ENCODE results near the gene NMB.
"Not testable (repeated sequence)": the region's sequence is repeated elsewhere in the genome, so short reads cannot be mapped to it uniquely, and the experiment has no call there.

DNA sequence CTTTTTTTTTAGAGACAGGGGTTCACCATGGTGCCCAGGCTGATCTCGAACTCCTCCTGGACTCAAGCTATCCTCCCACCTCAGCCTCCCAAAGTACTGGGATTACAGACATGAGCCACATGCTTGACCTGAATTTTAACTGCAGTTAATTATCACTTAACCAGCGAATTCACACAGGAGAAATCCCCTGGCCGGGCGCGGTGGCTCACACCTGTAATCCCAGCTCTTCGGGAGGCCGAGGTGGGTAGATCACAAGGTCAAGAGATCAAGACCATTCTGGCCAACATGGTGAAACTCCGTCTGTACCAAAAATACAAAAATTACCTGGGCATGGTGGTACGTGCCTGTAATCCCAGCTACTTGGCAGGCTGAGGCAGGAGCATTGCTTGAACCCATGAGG lies 16.1 kb downstream of the NMB start:
- TF ChIP-seq, protein P1, sequence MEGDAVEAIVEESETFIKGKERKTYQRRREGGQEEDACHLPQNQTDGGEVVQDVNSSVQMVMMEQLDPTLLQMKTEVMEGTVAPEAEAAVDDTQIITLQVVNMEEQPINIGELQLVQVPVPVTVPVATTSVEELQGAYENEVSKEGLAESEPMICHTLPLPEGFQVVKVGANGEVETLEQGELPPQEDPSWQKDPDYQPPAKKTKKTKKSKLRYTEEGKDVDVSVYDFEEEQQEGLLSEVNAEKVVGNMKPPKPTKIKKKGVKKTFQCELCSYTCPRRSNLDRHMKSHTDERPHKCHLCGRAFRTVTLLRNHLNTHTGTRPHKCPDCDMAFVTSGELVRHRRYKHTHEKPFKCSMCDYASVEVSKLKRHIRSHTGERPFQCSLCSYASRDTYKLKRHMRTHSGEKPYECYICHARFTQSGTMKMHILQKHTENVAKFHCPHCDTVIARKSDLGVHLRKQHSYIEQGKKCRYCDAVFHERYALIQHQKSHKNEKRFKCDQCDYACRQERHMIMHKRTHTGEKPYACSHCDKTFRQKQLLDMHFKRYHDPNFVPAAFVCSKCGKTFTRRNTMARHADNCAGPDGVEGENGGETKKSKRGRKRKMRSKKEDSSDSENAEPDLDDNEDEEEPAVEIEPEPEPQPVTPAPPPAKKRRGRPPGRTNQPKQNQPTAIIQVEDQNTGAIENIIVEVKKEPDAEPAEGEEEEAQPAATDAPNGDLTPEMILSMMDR (IDR thresholded peaks at IDR 0.05; ENCODE audit: insufficient read depth, low read length): not testable (repeated sequence)
- TF ChIP-seq, protein P2, sequence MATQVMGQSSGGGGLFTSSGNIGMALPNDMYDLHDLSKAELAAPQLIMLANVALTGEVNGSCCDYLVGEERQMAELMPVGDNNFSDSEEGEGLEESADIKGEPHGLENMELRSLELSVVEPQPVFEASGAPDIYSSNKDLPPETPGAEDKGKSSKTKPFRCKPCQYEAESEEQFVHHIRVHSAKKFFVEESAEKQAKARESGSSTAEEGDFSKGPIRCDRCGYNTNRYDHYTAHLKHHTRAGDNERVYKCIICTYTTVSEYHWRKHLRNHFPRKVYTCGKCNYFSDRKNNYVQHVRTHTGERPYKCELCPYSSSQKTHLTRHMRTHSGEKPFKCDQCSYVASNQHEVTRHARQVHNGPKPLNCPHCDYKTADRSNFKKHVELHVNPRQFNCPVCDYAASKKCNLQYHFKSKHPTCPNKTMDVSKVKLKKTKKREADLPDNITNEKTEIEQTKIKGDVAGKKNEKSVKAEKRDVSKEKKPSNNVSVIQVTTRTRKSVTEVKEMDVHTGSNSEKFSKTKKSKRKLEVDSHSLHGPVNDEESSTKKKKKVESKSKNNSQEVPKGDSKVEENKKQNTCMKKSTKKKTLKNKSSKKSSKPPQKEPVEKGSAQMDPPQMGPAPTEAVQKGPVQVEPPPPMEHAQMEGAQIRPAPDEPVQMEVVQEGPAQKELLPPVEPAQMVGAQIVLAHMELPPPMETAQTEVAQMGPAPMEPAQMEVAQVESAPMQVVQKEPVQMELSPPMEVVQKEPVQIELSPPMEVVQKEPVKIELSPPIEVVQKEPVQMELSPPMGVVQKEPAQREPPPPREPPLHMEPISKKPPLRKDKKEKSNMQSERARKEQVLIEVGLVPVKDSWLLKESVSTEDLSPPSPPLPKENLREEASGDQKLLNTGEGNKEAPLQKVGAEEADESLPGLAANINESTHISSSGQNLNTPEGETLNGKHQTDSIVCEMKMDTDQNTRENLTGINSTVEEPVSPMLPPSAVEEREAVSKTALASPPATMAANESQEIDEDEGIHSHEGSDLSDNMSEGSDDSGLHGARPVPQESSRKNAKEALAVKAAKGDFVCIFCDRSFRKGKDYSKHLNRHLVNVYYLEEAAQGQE (IDR thresholded peaks at IDR 0.05; ENCODE audit: insufficient replicate concordance, low read depth): not testable (repeated sequence)
- not testable (repeated sequence) for TF ChIP-seq POLR2AphosphoS5 (IDR thresholded peaks at IDR 0.05; ENCODE audit: low read depth)

Measured in HL-60 (cell line).